ENCODE data around the gene BAG1.

Gene BAG1

DNA sequence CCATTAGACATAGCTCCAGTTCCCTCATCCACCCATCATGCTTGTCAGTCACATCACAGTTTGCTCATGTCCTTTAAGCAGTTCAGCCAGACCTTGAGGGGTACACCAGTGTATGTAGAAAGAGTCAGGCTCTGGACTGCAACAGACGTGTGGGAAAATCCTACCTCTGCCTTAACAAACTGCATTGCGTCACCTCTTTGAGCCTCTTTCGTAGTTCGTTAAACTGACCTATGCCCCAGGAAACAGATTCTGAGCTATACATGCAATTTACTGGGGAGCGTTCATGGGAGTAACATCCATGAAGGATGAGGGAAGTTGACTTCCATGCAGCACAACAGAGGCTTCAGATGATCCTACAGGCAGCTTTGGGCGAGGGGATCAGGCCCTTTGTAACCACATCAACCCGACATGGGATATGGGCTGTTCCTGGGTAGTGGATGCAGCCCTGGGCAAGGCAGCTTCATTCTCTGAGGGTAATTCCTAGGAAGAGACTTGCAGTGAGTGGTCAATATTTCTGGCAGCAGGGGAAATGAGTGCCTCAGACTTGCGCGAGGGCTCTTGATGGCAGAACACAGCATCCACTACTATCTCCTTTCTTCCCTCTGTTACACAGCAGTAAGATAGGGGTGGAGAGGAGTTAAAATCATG is 20.2 kb downstream of the BAG1 start:
- DNase-seq (ENCODE audit: low read depth in 1 of 2, low spot score in 1 of 2): no peak

DNA sequence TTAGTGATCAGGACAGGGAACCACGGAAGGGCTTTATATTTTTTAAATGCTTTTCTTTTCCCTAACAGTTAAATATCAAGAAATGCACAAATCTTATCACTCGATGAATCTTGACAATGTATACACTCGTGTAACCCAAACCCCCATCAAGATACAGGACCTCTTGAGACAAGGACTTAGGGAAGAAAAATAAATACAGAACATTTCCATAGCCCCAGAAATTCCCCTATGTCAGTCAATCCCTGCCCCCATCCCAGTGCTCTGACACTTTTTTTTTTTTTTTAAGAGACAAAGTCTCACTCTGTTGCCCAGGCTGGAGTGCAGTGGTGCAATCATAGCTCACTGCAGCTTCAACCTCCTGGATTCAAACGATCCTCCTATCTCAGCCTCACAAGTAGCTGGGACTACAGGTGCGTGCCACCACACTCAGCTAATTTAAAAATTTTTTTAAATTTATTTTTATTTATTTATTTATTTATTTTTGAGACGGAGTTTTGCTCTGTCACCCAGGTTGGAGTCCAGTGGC is 21.8 kb downstream of the BAG1 start:
- no peak for DNase-seq (ENCODE audit: low read depth in 1 of 2, low spot score in 1 of 2)

DNA sequence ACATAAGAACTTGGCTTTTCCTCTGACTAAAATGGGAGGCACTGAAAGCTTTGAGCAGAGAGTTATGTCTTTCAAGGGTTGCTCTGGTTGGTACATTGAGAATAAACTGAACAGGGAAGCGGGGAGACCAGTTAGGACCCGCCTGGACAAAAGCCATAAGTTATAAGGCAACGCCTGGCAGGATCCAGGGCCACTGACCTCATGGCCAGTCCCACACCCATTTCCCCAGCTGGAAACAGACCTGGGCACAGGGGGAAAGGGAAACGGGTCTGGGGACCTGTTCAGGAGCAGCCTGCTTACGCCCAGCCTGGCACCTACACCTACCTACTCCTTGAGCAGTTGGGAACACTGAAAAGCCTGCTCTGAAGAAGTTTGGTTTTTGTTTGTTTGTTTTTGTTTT is 23.2 kb downstream of the BAG1 start:
- DNase-seq (ENCODE audit: low read depth in 1 of 2, low spot score in 1 of 2): no peak

GRCh38 chr9:33239921-33240320 is 24.6 kb downstream of the BAG1 start, which contains the start of gene SPINK4:
Gene SPINK4, plus strand, starts transcription at chr9:33240167. Its CDS starts 42 bp downstream, at chr9:33240209.
- DNase-seq (ENCODE audit: low read depth in 1 of 2, low spot score in 1 of 2): no peak

- no peak for DNase-seq (ENCODE audit: low read depth in 1 of 2, low spot score in 1 of 2)
These were observed 27.9 kb downstream of the BAG1 start for GRCh38 chr9:33236571-33236970.

DNA sequence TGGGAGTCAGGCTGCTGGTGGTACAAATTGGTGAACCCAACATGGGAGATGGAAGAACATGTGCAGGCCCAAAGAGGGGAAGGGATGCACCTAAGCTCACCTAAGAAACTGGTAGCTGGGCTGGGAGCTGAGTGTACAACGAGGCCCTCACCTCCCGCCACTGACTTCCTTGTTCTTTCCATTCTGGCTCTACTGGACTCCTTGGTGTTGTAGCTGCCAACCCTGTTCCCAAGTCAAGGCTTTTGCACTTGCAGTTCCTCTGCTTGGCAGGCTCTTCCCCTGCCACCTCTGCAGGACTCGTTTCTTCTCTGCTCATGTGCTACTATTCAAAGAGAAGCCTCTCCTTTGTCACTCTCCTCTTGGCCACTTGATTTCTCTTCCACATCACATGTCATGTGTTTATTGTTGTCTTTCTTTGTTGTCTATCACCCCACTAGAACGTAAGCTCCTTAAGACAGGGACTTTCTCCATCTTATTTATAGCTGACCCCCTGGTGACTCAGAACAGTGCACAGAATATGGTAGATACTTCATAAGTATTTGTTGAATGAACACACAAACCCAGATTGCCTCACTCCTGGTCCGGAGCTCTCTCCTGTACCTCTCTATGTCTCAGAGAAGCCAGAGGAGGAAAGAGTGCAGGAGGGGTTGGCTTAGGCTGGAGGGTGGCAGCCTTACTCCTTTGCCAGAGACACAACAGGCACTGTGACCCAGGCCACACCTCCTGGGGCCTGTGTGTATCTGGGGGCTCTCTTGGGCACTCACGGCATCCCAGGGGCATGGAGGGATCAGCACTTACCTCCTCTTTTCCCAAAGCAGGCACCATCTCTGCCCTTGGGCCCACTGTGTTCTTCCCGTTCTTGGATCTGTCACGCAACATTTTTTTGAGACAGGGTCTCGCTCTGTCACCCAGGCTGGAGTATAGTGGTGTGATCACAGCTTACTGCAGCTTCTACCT is 29.7 kb downstream of the BAG1 start:
- DNase-seq (ENCODE audit: low read depth in 1 of 2, low spot score in 1 of 2): no peak

- DNase-seq (ENCODE audit: low read depth in 1 of 2, low spot score in 1 of 2): no peak
These were observed 30.7 kb downstream of the BAG1 start for GRCh38 chr9:33233626-33234342.

GRCh38 chr9:33232815-33233214 is 31.7 kb downstream of the BAG1 start:
- no peak for DNase-seq (ENCODE audit: low read depth in 1 of 2, low spot score in 1 of 2)

DNA sequence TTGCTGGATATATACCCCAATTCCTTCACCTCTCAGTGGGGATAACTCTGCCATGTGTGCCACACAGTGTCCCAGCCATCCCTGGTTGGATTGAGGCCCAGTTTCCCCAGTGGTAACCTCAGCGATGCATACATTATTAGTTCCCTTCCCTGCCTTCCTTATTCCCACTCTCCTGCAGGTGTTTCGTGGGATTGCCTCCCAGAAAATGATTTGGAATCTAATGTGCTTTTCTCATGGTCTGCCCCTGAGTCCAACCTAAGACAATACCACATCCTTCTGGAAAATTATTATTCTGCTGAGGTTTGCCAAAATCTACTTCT is 32.9 kb downstream of the BAG1 start:
- DNase-seq (ENCODE audit: low read depth in 1 of 2, low spot score in 1 of 2): no peak

GRCh38 chr9:33230756-33231622 is 33.5 kb downstream of the BAG1 start:
- no peak for DNase-seq (ENCODE audit: low read depth in 1 of 2, low spot score in 1 of 2)

DNA sequence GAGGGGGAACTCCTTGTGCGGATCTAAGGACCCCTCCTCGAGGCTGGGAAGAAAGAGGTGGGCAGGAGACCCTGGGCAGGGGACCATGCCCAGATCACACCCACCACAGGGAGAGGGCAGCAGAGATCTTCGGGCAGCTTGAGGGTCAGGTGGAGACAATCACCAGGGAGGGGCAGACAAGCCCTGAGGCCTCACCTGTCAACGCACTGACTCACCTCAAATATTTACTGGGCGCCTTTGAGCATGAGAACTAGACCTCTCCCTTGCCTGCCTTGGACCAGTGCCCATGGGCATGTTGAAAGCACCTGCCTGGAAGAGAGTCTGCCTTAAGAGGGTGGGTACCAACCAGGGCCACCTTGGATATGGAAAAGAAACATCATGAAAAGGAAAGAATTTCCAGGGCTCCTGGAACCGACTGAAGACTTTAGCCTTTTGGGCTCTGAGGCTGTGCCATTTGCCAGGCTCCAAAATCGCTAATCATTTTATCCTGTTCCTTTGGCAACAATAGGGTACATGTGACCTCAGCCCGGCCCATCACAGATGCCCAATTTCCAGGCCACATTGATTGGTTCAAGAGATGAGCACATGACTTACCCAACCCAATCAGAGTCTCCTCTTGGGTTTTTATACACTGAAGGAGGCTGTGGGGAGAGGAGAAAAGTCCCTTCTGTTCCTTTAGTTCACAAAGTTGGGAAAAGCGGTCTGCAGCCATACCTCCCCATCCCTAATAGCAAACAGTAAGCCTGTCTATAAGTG is 35.0 kb downstream of the BAG1 start:
- no peak for DNase-seq (ENCODE audit: low read depth in 1 of 2, low spot score in 1 of 2)

DNA sequence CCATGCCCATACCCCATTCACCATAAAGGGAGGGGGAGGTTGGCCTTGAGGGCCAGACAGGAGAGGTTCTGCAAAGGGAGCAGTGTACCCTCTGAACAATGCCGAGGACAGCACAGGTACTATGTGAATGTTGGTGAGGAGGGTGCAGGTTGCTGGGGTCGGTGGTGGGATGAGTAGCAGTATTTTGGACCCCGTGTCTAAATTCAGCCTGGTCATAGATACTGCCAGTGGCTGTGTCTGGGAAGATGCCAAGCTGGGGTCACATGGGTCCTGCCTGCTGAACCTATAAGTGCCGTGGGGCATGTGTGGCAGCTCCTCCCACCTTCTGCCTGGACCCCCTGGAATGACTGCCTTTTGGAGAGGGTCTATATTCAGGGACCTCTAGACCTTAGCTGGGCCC is 35.9 kb downstream of the BAG1 start:
- DNase-seq (ENCODE audit: low read depth in 1 of 2, low spot score in 1 of 2): no peak

DNA sequence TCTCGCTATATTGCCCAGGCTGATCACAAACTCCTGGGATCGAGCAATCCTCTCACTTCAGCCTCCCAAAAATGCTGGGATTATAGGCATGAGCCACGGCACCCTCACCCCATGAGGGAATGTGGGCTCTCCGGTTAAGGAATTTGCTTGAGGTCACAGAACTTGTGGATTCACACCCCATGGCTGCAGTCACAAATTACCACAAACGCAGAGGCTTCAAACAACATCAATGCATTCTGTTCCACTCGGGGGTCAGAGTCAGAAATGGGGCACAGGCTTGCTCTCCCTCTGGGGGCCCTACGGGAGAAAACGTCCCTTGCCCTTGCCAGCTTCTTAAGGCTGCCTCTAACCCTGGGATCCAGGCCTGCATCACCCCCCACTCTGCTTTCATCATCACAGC is 36.8 kb downstream of the BAG1 start:
- DNase-seq (ENCODE audit: low read depth in 1 of 2, low spot score in 1 of 2): no peak

GRCh38 chr9:33227008-33227398 is 37.5 kb downstream of the BAG1 start:
- DNase-seq (ENCODE audit: low read depth in 1 of 2, low spot score in 1 of 2): no peak

GRCh38 chr9:33225319-33226147 is 39.0 kb downstream of the BAG1 start:
- peak; percentile 11 to 32 for DNase-seq (ENCODE audit: low read depth in 1 of 2, low spot score in 1 of 2)

DNA sequence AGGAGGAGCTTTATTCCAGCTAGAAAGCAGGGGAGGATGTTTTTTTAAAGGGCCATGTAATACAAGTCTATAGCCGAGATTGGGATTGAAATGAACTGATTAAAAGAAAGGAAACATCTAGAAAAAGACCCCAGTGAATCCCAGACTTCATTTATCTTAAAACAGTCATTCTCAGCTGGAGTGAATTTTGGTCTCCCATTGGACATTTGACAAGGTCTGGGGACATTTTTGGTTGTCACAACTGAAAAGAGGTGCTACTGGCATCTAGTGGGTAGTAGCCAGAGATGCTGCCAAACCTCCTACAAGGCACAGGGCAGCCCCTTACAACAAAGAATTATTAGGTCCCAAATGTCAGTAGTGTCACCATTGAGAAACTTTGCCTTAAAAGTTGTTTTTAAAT is 40.8 kb downstream of the BAG1 start:
- DNase-seq (ENCODE audit: low read depth in 1 of 2, low spot score in 1 of 2): no peak

DNA sequence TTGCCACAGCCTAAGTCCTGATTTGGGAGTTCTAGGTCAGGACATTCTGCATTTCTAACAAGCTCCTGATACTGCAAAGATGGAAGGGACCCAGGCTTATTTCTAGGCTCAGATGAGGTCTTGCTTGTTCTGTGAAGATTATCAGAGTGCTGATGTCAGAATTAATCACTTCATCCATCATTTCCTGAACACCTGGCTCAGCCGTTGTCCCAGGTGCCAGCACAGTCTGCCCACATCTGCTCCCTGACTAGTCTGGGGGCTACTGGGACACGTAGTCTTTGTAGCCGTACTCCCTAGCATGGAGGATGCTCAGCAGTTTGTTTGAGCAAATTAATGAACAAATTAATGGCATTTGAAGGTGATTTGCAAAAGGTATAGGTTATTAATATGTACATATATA is 42.5 kb downstream of the BAG1 start:
- no peak for DNase-seq (ENCODE audit: low read depth in 1 of 2, low spot score in 1 of 2)

- no peak for DNase-seq (ENCODE audit: low read depth in 1 of 2, low spot score in 1 of 2)
These were observed 43.0 kb downstream of the BAG1 start for GRCh38 chr9:33221568-33221884.

Measured in stimulated activated CD4-positive, alpha-beta T cell treated with anti-CD3 and anti-CD28 coated beads, Interleukin-15, amount 100 ng/mL, for 1 hour (primary cell).